Measurements from ENCODE around the gene DHPS. TPM values are rescaled to one million over a fixed set of nuclear protein-coding genes. Genes with fewer than 3 reads are reported as not detected.
A peak's percentile ranks its signal among the peaks of the same experiment; 100 is the strongest.
"Not testable (repeated sequence)": the region's sequence is repeated elsewhere in the genome, so short reads cannot be mapped to it uniquely, and the experiment has no call there.

The DHPS gene
- total RNA-seq, 2 donors from 2014 or later, result 55.8 to 136 TPM

DNA sequence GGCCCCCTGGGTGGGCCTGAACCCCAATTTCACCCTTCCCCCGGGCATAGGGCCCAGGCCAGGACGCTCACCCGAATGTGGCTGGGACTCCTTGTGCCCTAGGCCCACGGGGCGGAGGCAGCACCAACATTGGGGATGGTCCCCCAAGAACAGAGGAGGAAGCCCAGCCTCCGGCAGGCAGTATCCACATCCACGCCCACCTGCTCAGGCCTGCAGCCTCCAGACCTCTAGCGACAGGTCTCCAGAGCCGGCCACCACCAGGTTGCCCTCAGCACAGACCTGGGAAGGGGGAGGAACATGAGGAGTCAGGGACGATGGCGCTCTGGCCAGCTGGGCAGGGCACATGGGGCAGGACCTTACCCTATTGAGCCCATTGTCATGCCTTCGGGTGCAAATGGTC lies 7.3 kb upstream of the DHPS start:
- Histone ChIP-seq H3K27ac (no peak overlapping the region), H3K27me3 (no peaks in the 10 kb centered on the region), H3K36me3 (replicated peaks in 1 of 2; ENCODE audit: insufficient read depth in 1 of 2, low read depth in 2 of 2) (no peaks in the 10 kb centered on the region), H3K4me1 (no peaks in the 10 kb centered on the region), H3K4me3 (no peak overlapping the region), H3K9me3 (no peaks in the 10 kb centered on the region)
- DNase-seq (no peak), ATAC-seq (peak; percentile 13)
- intact Hi-C loops (cut with DNase I), result no loop called here
- no peak for TF ChIP-seq POLR2A (IDR thresholded peaks at IDR 0.05)
- TF ChIP-seq, protein P1, sequence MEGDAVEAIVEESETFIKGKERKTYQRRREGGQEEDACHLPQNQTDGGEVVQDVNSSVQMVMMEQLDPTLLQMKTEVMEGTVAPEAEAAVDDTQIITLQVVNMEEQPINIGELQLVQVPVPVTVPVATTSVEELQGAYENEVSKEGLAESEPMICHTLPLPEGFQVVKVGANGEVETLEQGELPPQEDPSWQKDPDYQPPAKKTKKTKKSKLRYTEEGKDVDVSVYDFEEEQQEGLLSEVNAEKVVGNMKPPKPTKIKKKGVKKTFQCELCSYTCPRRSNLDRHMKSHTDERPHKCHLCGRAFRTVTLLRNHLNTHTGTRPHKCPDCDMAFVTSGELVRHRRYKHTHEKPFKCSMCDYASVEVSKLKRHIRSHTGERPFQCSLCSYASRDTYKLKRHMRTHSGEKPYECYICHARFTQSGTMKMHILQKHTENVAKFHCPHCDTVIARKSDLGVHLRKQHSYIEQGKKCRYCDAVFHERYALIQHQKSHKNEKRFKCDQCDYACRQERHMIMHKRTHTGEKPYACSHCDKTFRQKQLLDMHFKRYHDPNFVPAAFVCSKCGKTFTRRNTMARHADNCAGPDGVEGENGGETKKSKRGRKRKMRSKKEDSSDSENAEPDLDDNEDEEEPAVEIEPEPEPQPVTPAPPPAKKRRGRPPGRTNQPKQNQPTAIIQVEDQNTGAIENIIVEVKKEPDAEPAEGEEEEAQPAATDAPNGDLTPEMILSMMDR (IDR thresholded peaks at IDR 0.05), result no peak
- WGBS, 2 donors, result 60 to 85% methylated on average over 1 to 12 of the region's 12 CpGs

DNA sequence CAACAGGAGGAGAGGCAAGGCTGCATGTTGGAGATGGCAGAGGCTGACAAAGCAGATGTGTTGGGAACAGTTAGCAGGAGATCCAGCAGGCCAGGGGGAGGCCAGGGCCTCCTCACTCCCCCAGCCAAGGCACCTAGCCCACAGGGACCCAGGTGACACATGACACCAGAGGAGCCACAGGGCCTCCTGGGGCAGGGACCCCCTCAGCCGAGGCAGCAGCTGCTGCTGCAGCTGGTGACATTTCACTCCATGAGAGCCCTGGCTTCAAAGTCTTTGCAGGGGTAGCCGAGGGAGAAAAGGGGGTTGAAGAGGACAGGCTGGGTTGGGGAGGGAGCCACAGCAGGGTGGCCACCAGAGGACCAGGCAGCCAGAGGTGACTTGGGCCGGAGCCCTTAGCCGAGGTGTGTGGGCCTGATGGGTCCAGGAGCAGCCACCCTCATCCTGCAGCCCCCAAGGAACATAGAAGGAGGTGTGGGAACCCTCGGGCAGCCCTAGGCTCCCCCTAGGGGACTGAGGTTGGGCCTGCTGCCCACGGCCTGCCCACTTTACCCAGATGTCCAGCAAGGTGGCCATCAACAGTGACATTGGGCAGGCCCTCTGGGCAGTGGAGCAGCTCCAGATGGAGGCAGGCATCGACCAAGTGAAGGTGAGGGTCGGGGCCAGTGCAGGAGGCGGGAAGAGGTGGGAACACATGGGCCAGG lies 6.0 kb upstream of the DHPS start, which contains the start of gene GNG14:
Gene GNG14 (plus strand): TSS at position 503 of the 701 bp plus-strand sequence. CDS start 51 bp downstream, at position 554.
- Histone ChIP-seq H3K36me3 (replicated peaks in 1 of 2; ENCODE audit: insufficient read depth in 1 of 2, low read depth in 2 of 2) (no peaks in the 10 kb centered on the region), H3K27ac (no peak within 1 kb of the TSS), H3K4me3 (no peak within 1 kb of the TSS), H3K4me1 (no peaks in the 10 kb centered on the region), H3K27me3 (no peaks in the 10 kb centered on the region), H3K9me3 (no peaks in the 10 kb centered on the region)
- 86 to 88% methylated on average over 4 to 9 of the region's 9 CpGs for WGBS, 2 donors
- TF ChIP-seq POLR2A (IDR thresholded peaks at IDR 0.05), result no peak
- TF ChIP-seq, protein P1 (IDR thresholded peaks at IDR 0.05), result no peak
- DNase-seq (no peak), ATAC-seq (no peak)
- intact Hi-C loops (cut with DNase I), result no loop called here

DNA sequence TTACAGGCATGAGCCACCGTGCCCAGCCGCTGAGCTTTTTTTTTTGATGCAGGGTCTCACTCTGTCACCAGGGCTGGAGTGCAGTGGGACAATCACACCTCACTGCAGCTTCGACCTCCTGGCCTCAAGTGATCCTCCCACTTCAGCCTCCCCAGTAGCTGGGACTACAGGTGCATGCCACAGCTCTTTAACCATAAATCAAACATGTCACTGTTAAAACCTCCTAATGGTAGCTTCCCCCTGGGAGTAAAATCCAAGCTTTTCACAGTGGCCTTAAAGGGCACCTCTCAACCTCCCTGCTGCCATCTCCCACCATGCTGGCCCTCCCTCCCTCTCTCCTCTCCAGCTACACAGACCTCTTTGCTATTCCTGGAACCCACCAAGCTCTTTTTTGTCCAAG lies 4.2 kb upstream of the DHPS start:
- DNase-seq (no peak), ATAC-seq (no peak)
- H3K4me3 ChIP-seq, result no peak overlapping the region
- no peaks in the 10 kb centered on the region for H3K9me3 ChIP-seq
- H3K36me3 ChIP-seq (replicated peaks in 1 of 2; ENCODE audit: insufficient read depth in 1 of 2, low read depth in 2 of 2), result no peaks in the 10 kb centered on the region
- no peaks in the 10 kb centered on the region for H3K27me3 ChIP-seq
- 79 to 81% methylated on average over 3 of the region's 3 CpGs for WGBS, 2 donors
- H3K4me1 ChIP-seq, result peaks cover 7% of the 10 kb centered on the region
- no peak for TF ChIP-seq POLR2A (IDR thresholded peaks at IDR 0.05)
- TF ChIP-seq, protein P1 (IDR thresholded peaks at IDR 0.05), result no peak
- no peak overlapping the region for H3K27ac ChIP-seq
- intact Hi-C loops (cut with DNase I), result no loop called here

DNA sequence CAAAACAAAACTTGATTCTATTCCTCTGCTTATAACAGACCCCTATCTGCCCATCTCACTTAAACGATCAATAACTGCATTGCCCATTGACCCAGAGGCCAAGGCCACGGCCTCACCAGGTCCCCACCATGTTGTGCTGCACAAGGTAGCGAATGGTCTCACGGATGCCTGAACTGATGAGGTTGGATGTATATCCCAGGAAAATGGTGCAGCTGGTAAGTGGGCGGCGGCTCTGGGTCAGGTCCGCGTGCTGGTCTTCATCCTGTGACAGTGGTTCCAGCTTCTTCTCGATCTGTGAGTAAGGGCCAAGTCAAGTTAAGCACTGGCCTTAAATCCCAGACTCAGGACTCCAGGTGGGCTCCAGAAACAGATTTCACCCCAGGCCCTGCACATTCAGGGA lies 1.6 kb downstream of the DHPS start:
- 82 to 87% methylated on average over 9 of the region's 9 CpGs for WGBS, 2 donors
- H3K4me3 ChIP-seq, result no peak overlapping the region
- H3K36me3 ChIP-seq (replicated peaks in 1 of 2; ENCODE audit: insufficient read depth in 1 of 2, low read depth in 2 of 2), result peaks cover 12 to 19% of the 10 kb centered on the region in 2 donors

DNA sequence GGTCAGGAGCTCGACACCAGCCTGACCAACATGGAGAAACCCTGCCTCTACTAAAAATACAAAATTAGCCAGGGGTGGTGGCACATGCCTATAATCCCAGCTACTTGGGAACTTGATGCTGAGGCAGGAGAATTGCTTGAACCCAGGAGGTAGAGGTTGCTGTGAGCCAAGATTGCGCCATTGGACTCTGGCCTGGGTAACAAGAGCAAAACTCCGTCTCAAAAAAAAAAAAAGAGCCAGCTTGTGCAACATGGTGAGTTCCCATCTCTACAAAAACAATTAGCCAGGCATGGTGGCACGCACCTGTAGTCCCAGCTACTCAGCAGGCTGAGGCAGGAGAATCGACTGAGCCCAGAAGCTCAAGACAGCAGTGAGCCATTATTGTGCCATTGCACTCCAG lies 3.6 kb downstream of the DHPS start:
- DNase-seq; H3K9me3 ChIP-seq; H3K4me3 ChIP-seq; H3K27ac ChIP-seq; intact Hi-C loops (cut with DNase I); H3K27me3 ChIP-seq; ATAC-seq: not testable (repeated sequence)
- peaks cover 12 to 26% of the 10 kb centered on the region in 2 donors for H3K36me3 ChIP-seq (replicated peaks in 1 of 2; ENCODE audit: insufficient read depth in 1 of 2, low read depth in 2 of 2)
- WGBS, 2 donors, result 80 to 92% methylated on average over 4 to 5 of the region's 5 CpGs
- H3K4me1 ChIP-seq, result peaks cover 17% of the 10 kb centered on the region

More for the DNA sequence above, 1.6 kb downstream of the DHPS start:
- TF ChIP-seq POLR2A (IDR thresholded peaks at IDR 0.05), result no peak
- TF ChIP-seq, protein P1 (IDR thresholded peaks at IDR 0.05), result no peak
- DNase-seq, result no peak
- Histone ChIP-seq H3K4me1 (peaks cover 17% of the 10 kb centered on the region), H3K27ac (no peak overlapping the region), H3K9me3 (no peaks in the 10 kb centered on the region), H3K27me3 (no peaks in the 10 kb centered on the region)
- intact Hi-C loops (cut with DNase I), result no loop called here
- ATAC-seq, result no peak
